ENCODE results near the gene LSM12.
A peak's percentile ranks its signal among the peaks of the same experiment; 100 is the strongest.
"Not testable (repeated sequence)": the region's sequence is repeated elsewhere in the genome, so short reads cannot be mapped to it uniquely, and the experiment has no call there.

The LSM12 gene

GRCh38 chr17:44075598-44076293 is 9.3 kb upstream of the LSM12 start:
- DNase-seq: no peak

- DNase-seq: no peak
These were observed 8.4 kb upstream of the LSM12 start for GRCh38 chr17:44074911-44075285.

DNA sequence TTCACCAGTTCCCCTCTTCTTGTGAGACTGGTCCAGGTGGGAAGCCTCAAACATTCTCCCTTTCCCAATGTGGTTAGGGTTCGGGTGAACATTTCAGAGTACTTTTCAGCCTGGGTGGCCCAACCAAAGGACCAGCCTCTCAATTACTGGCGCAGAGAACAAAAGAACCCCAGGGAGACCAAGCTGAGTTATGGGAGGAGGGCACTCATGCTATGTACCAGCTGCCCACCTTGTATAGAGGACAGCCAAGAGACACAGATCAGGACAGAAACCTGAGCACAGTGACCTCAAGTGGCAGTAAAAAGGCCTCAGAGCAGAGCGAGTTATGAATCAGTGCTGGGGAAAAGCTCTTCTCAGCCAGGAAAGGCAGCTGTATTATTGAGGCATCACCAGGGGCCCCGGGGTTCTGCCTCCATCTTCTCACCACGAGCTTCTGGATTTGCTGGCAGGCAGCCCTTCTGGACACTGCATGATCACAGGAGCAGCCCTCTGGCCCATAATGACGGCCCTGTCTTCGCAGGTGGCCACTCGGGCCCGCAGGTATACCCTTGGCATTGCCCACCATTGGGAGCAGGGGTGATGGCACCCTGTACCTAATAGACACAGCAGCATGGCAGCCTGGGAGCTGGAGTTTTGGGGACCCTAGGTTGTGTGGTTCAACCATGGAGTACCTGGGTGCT is 7.9 kb upstream of the LSM12 start:
- DNase-seq: no peak

- no peak for DNase-seq
These were observed 5.3 kb upstream of the LSM12 start for GRCh38 chr17:44071772-44072171.

DNA sequence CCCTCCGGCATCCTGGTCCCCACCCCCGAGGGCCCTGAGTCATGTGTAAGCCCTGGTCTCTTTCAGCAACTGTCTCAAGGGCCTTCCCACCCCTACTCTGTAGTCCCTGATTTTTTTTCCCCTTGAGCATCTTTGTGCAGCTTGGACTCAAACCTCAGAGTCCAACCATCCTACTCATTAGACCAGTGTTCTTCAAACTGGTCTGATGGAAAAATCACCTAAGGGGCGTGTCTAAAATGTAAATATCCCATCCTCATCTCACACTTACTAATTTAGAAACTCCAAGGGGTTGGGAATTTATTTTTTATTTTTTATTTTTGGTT is 4.7 kb upstream of the LSM12 start:
- no peak for DNase-seq

GRCh38 chr17:44070455-44071197 is 4.2 kb upstream of the LSM12 start, which contains the start of gene G6PC3:
Gene G6PC3 (plus strand): TSS chr17:44070735. CDS start chr17:44070966, 231 bp downstream.
- DNase-seq: peak; percentile 97

GRCh38 chr17:44069974-44070454 is 3.5 kb upstream of the LSM12 start:
- DNase-seq: peak; percentile 24

- DNase-seq: no peak
These were observed 1.1 kb upstream of the LSM12 start for GRCh38 chr17:44067545-44067940.

- no peak for DNase-seq
These were observed 735 bp downstream of the LSM12 start for GRCh38 chr17:44065668-44066203.

- DNase-seq: no peak
These were observed 2.5 kb downstream of the LSM12 start for GRCh38 chr17:44063704-44064639.

- DNase-seq: no peak
These were observed 3.6 kb downstream of the LSM12 start for GRCh38 chr17:44062871-44063270.

DNA sequence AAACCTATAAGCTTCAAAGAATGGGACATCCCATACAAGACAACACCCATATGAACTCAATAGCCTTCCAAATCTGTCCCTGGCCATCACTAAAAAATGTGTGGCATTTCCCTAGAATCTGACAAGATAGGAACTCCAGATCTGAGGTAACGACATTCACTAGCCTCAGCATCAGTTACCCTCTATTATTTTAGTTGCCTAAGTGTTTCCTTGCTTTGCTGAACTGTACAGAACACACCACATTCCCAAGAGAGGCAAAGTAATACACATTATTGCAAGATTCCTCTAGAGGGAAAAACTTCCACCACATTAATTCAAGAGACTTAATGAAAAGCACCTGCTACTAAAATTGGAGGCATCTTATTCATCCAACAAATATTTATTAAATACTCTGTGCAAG is 5.0 kb downstream of the LSM12 start:
- no peak for DNase-seq

- no peak for DNase-seq
These were observed 7.2 kb downstream of the LSM12 start for GRCh38 chr17:44059101-44059892.

GRCh38 chr17:44053125-44053872 is 13.2 kb downstream of the LSM12 start:
- DNase-seq: no peak

DNA sequence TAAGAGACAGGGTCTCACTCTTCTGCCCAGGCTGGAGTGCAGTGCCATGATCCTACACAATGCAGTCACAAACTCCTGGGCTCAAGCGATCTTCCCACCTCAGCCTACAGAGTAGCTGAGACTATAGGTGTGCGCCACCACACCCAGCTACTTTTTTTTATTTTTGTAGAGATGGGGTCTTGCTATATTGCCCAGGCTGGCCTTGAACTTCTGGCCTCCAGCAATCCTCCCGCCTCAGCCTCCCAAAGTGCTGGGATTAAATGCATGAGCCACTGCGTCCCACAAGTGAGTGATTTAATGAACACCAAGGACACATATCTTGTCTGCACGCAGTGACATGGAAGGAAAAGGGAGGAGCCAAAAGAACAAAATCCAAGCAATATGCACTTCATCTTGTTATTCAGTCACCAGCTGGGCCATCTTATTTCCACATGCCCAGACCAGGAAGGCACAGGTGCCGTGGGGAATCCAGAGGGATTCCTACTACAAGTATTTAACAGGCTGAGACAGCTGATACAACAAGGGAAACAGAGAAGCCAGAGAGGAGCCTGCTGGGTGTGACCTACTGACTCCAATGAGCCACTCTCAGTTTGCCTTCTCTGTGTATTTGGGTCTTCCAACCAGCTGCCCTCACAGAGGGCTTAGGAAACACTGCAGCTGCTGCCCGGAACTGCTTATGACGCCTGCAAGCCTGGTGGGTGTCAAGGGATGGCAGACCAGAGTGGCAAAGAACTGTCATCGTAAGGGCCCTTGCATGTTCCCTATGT is 17.0 kb downstream of the LSM12 start:
- no peak for DNase-seq

DNA sequence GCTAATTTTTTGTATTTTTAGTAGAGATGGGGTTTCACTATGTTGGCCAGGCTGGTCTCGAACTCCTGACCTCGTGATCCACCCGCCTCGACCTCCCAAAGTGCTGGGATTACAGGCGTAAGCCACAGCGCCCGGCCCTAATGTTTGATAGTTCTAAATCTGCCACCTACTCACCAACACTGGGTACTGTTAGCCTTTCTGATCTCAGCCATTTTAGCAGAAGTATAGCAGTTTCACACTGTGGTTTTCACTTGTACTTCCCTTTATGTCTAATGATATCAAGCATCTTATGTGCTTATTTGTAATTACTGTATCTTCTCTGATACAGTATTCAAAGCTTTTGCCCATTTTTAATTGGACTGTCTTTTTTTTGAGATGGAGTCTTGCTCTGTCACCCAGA is 19.6 kb downstream of the LSM12 start:
- not testable (repeated sequence) for DNase-seq

- no peak for DNase-seq
These were observed 21.0 kb downstream of the LSM12 start for GRCh38 chr17:44045486-44045885.

- no peak for DNase-seq
These were observed 22.4 kb downstream of the LSM12 start for GRCh38 chr17:44044071-44044470.

DNA sequence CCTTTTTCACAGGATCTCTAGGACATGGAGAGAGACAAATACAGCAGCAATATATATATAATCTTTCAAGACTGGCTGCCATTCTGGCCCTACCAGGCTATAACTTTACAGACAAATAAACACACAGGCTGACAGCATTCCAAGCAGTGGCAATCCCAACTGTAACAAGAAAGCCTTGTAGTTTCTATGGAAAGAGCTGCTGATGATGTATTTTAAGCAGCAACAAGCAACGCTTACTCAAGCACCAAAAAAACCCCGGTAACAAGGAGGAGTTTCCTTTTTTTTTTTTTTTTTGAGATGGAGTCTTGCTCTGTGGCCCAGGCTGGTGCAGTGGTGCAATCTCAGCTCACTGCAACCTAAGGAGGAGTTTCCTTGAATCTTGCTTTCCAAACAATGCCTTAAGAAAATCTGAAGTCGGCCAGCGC is 23.2 kb downstream of the LSM12 start:
- no peak for DNase-seq
